Stimulated activated effector memory CD8-positive, alpha-beta T cell treated with anti-CD3 and anti-CD28 coated beads, Interleukin-12 subunit alpha, Interleukin-12 subunit beta, amount 100 ng/mL, for 72 hours (primary cell): ENCODE measurements around the gene MAB21L2.

Experiments
- ATAC-seq: fragments of 150-1000 bp; cut with Tn5 transposase; 2 replicates; pipeline ENCODE4 v1.10.0; 2021
- DNase-seq, 2 donors: peaks; one replicate each; pipeline ENCODE4 v3.0.0; 2021 to 2022; ENCODE audit warnings: low spot score in 2 of 2
- H3K27ac Mint-ChIP-seq: one replicate; pipeline ENCODE4 v1.8.0; 2022; ENCODE audit warnings: mild to moderate bottlenecking, mixed read lengths
- H3K36me3 Mint-ChIP-seq: one replicate; pipeline ENCODE4 v1.8.0; 2022; ENCODE audit warnings: mild to moderate bottlenecking, mixed read lengths
- H3K4me1 Mint-ChIP-seq: one replicate; pipeline ENCODE4 v1.8.0; 2022; ENCODE audit warnings: mixed read lengths
- H3K4me3 Mint-ChIP-seq: one replicate; pipeline ENCODE4 v1.8.0; 2022; ENCODE audit warnings: mild to moderate bottlenecking, mixed read lengths
- H3K9me3 Mint-ChIP-seq: one replicate; pipeline ENCODE4 v1.8.0; 2022; ENCODE audit warnings: mixed read lengths

Gene MAB21L2

DNA sequence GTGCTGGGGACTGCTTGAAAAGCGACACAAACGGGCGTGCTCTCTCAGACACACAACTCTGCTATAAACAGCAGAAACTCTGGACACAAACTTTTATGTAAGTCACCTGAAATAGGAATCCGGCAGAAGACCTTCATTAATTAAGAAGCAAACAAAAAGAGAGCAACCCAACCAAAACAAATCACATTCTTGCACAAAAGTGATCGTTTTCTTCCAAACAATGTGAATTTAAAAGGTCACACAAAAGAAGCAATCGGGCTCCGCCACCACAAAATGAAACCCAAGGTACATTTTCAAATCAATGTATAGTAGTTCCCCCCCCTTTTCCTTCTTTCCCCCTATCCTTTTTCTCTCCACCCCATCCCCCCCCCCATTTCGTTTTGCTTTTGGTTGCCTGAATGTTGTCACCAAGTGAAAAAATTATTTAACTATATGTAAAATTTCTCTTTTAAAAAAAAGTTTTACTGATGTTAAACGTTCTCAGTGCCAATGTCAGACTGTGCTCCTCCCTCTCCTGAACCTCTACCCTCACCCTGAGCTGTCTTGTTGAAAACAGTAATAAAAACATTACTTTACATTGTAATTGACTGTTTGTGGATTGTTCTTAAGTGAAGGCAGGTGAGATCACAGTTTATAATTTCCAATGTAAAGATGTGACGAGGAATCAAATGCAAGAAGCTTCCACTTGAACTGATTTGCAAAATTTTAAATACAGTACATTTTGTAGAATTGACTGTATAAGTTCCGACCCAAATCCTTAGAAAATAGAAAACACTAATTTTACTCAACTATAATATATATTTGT, 2.4 kb downstream of the MAB21L2 start:
- no peak overlapping the region for H3K27ac Mint-ChIP-seq
- ATAC-seq (no peak), DNase-seq (no peak)
- peaks cover 50% of the 10 kb centered on the region for H3K36me3 Mint-ChIP-seq
- H3K4me1 Mint-ChIP-seq = no peaks in the 10 kb centered on the region
- H3K4me3 Mint-ChIP-seq = no peak overlapping the region
- H3K9me3 Mint-ChIP-seq = no peaks in the 10 kb centered on the region

GRCh38 chr4:150585611-150586010, 3.7 kb downstream of the MAB21L2 start:
- H3K9me3 Mint-ChIP-seq = no peaks in the 10 kb centered on the region
- H3K36me3 Mint-ChIP-seq = peaks cover 56% of the 10 kb centered on the region
- H3K4me3 Mint-ChIP-seq = no peak overlapping the region
- peak overlapping the region; percentile 56 for H3K27ac Mint-ChIP-seq
- ATAC-seq = no peak
- no peak for DNase-seq
- H3K4me1 Mint-ChIP-seq = no peaks in the 10 kb centered on the region

DNA sequence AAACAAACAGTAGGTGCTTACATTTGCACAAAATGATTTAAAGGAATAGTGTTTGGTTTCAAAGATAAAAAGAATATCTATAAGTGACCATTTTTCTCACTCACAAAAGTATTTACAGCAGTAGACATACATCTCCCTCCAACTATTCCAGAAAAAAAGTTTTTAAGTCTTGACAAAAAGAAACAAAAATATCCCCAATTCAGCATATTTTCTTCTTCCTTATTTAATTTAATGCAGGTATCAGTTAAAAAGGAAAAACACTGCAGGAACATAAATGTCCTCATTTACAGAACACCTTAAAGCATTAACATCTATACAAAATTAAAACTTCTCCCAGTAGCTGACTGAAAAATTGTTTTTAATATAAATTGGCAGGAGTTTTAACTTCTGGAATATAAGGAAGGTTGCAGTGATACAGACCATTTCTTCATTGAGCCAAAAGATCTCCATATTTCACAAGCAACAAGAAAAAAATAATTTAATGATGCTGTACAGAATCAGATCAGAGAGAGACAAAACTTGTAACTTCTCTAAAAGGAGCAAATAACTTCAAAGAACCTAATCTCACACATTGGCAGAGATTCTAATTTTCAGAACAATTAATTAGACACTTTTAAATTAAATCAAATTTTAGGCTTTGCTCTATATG, 4.3 kb downstream of the MAB21L2 start:
- DNase-seq = no peak
- Mint-ChIP-seq H3K4me3 (no peak overlapping the region), H3K4me1 (no peaks in the 10 kb centered on the region), H3K9me3 (no peaks in the 10 kb centered on the region), H3K36me3 (peaks cover 59% of the 10 kb centered on the region), H3K27ac (peak overlapping the region; percentile 56)
- no peak for ATAC-seq

DNA sequence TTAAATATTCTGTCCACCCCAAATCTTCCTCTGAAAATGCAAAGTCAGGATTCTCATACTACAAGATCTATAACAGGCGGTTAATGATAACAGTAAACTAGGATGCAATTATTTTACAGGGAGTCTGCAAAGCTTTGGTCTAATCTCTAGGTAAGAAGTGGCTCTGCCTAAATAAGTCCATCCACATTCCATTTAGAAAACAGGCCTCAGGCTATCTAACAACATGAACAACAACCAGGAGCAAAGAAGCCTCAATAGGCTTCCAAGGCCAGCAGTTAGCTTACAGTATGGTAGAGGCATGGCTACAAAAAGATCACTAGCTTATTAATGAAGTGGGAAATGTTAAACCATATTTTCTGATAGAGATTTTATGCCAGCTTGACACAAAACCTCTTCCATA, 6.4 kb downstream of the MAB21L2 start:
- ATAC-seq (no peak), DNase-seq (no peak)
- H3K4me3 Mint-ChIP-seq = no peak overlapping the region
- no peaks in the 10 kb centered on the region for H3K4me1 Mint-ChIP-seq
- no peaks in the 10 kb centered on the region for H3K9me3 Mint-ChIP-seq
- H3K27ac Mint-ChIP-seq = no peak overlapping the region
- peaks cover 46% of the 10 kb centered on the region for H3K36me3 Mint-ChIP-seq

- ATAC-seq (no peak), DNase-seq (no peak)
- Mint-ChIP-seq H3K9me3 (no peaks in the 10 kb centered on the region), H3K4me1 (no peaks in the 10 kb centered on the region), H3K27ac (no peak overlapping the region), H3K4me3 (no peak overlapping the region), H3K36me3 (peaks cover 38% of the 10 kb centered on the region)
Measured at GRCh38 chr4:150589157-150589556, 7.2 kb downstream of the MAB21L2 start.

- no peak for ATAC-seq
- H3K27ac Mint-ChIP-seq = no peak overlapping the region
- H3K4me3 Mint-ChIP-seq = no peak overlapping the region
Measured at GRCh38 chr4:150590631-150591030, 8.7 kb downstream of the MAB21L2 start.

DNA sequence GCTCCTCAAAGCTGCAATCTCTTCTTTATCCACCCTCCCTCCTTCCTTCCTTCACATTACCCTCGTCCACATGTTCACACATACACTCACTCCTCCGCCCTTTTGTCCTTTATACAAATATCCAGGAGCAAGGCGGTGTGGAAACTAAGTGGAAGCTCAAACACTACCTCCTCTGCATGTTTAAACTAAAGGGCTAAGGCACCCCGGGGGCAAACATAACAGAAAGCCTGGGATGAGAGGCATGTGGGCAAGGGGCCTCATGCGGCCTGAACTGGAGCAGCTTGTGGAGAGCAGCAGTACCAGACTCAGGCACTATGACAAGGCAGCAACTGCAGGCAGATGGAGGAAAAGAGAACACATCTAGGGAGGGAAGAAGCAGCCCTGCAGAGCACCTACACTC, 9.5 kb downstream of the MAB21L2 start:
- Mint-ChIP-seq H3K9me3 (no peaks in the 10 kb centered on the region), H3K4me3 (no peak overlapping the region), H3K27ac (no peak overlapping the region), H3K36me3 (peaks cover 24% of the 10 kb centered on the region), H3K4me1 (no peaks in the 10 kb centered on the region)
- ATAC-seq = no peak
- no peak for DNase-seq

More at GRCh38 chr4:150590631-150591030, 8.7 kb downstream of the MAB21L2 start:
- H3K36me3 Mint-ChIP-seq = peaks cover 31% of the 10 kb centered on the region
- no peaks in the 10 kb centered on the region for H3K4me1 Mint-ChIP-seq
- no peak for DNase-seq
- H3K9me3 Mint-ChIP-seq = no peaks in the 10 kb centered on the region

DNA sequence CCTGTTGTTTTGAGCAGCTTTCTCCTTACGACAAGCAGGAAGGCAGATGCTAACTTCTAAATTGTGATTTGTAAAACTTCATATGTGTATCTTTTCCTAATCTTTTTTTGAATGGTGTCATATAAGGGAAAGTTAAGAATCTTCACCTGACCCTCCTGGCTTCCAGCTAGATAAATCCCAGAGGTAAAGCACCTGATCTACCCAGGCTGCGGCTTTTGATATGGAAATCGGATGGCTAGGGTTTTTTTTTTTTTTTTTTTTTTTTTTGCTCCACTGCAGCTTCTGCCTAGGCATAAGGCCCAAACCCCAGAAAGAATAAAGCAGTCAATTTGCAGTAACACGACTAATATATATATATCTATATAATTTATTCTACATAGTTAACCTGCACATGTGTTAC, 10.0 kb downstream of the MAB21L2 start:
- ATAC-seq (no peak), DNase-seq (no peak)
- Mint-ChIP-seq H3K4me1 (no peaks in the 10 kb centered on the region), H3K36me3 (peaks cover 24% of the 10 kb centered on the region), H3K4me3 (no peak overlapping the region), H3K27ac (no peak overlapping the region), H3K9me3 (no peaks in the 10 kb centered on the region)

GRCh38 chr4:150593996-150594395, 12.0 kb downstream of the MAB21L2 start:
- H3K4me3 Mint-ChIP-seq = no peak overlapping the region
- no peaks in the 10 kb centered on the region for H3K9me3 Mint-ChIP-seq
- peaks cover 32% of the 10 kb centered on the region for H3K36me3 Mint-ChIP-seq
- DNase-seq = no peak
- no peaks in the 10 kb centered on the region for H3K4me1 Mint-ChIP-seq
- ATAC-seq = no peak
- H3K27ac Mint-ChIP-seq = no peak overlapping the region

GRCh38 chr4:150598909-150599308, 17.0 kb downstream of the MAB21L2 start:
- Mint-ChIP-seq H3K27ac (no peak overlapping the region), H3K36me3 (peaks cover 19% of the 10 kb centered on the region), H3K4me1 (no peaks in the 10 kb centered on the region), H3K9me3 (no peaks in the 10 kb centered on the region), H3K4me3 (no peak overlapping the region)
- ATAC-seq (no peak), DNase-seq (no peak)

DNA sequence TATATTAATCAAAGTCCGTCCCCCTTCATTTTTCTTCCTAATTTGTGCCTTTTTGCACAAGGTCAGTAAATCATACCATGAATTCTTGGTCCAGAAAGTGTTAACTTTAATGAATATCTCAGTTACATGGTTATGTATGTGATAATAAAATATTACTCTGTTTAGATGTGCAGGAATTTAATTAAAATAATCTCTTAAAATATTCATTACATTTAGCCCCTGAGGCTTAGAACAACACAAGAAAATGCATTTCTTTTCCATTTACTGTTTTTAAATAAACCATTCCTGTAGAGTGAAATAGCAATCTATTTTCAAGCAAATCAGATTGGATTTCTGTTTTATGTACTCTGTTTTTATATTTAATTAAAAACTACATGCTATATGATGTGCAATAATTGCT, 17.6 kb downstream of the MAB21L2 start:
- no peak overlapping the region for H3K27ac Mint-ChIP-seq

DNA sequence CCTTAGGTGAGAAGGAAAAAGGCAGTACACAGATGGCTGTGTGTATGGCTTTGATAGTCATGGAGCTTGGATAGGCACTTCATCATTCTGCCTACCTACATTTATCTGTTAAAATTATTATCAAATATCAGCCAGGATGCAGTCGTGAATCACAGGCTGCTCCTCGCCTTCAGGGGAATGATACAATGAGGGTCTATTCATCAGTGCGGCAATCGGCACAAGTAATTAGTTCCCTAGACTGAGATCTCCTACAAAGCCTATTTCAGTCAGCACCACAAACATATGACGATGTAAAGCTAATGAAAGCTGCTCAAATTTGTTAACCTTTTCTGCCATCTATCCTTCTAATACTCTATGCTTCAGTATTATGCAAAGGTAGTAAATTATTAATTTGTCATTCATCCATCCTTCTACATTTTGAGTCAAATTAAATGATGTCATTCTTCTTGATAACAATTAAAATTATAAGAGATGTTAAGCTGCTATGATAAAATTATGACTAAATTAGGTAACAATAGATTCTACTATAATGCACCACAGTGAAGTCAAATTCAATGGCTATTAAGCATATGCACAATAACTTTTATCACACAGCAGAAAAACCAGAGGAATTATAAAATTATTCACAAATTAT, 19.0 kb downstream of the MAB21L2 start:
- DNase-seq (no peak), ATAC-seq (no peak)
- peaks cover 19% of the 10 kb centered on the region for H3K36me3 Mint-ChIP-seq
- no peaks in the 10 kb centered on the region for H3K9me3 Mint-ChIP-seq
- H3K27ac Mint-ChIP-seq = no peak overlapping the region
- no peaks in the 10 kb centered on the region for H3K4me1 Mint-ChIP-seq
- H3K4me3 Mint-ChIP-seq = no peak overlapping the region

More for the DNA sequence above, 17.6 kb downstream of the MAB21L2 start:
- Mint-ChIP-seq H3K4me1 (no peaks in the 10 kb centered on the region), H3K36me3 (peaks cover 19% of the 10 kb centered on the region), H3K4me3 (no peak overlapping the region), H3K9me3 (no peaks in the 10 kb centered on the region)
- DNase-seq (no peak), ATAC-seq (no peak)

- no peak for DNase-seq
- H3K4me1 Mint-ChIP-seq = peaks cover 6% of the 10 kb centered on the region
- no peak for ATAC-seq
- no peak overlapping the region for H3K27ac Mint-ChIP-seq
- H3K4me3 Mint-ChIP-seq = no peak overlapping the region
- H3K36me3 Mint-ChIP-seq = no peaks in the 10 kb centered on the region
- no peaks in the 10 kb centered on the region for H3K9me3 Mint-ChIP-seq
Measured at GRCh38 chr4:150609131-150609530, 27.2 kb downstream of the MAB21L2 start.

- ATAC-seq (no peak), DNase-seq (no peak)
- Mint-ChIP-seq H3K9me3 (peaks cover 2% of the 10 kb centered on the region), H3K36me3 (no peaks in the 10 kb centered on the region), H3K4me1 (peaks cover 7% of the 10 kb centered on the region), H3K27ac (no peak overlapping the region), H3K4me3 (no peak overlapping the region)
Measured at GRCh38 chr4:150619042-150619441, 37.1 kb downstream of the MAB21L2 start.

DNA sequence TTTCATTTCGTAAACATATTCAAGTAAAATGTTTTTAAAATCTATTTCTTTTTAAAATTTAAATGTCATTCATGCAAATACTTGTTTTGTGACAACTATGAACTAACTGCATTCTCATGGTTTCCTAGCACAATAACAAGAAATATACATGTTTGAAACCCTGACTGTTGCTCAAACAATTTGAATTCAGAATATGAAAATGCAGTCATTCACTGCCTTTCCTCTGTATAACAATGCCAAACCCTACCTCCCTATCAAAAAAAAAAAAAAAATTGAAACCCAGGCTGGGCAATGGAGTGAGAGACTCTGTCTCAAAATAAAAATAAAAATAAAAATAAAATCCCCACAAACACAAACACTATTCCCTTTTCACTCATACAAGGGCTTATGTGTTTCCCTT, 42.1 kb downstream of the MAB21L2 start:
- ATAC-seq (no peak), DNase-seq (no peak)
- H3K36me3 Mint-ChIP-seq = no peaks in the 10 kb centered on the region
- peaks cover 7% of the 10 kb centered on the region for H3K4me1 Mint-ChIP-seq
- H3K4me3 Mint-ChIP-seq = no peak overlapping the region
- peaks cover 2% of the 10 kb centered on the region for H3K9me3 Mint-ChIP-seq
- H3K27ac Mint-ChIP-seq = no peak overlapping the region

DNA sequence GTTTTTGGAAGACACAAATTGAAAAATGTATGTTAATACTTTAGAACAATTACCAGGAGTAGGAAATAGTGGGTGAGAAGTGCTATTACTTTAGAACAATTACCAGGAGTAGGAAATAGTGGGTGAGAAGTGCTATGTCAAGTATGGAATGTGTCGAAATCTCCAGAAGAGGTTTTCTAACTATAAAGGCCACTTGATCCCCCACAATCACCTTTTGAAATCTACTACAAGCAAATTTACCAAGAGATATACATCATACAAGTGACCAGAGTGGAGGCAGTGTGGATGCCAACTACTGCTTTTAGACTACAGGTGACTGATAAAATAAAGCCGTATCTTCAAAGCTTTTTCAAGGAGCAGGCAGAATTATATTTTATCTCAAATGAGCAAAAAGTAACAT, 43.1 kb downstream of the MAB21L2 start:
- DNase-seq = no peak
- Mint-ChIP-seq H3K27ac (no peak overlapping the region), H3K4me3 (no peak overlapping the region), H3K9me3 (peaks cover 2% of the 10 kb centered on the region), H3K36me3 (no peaks in the 10 kb centered on the region), H3K4me1 (peaks cover 7% of the 10 kb centered on the region)
- ATAC-seq = no peak
